Neutrophil (primary cell): ENCODE results near the gene RBM4.

Experiments used
- H3K27ac ChIP-seq: fragments of 200-600 bp; sonication (generic); 2 replicates; pipeline ENCODE4 v1.5.1; 2016; ENCODE audit warnings: mild to moderate bottlenecking, moderate library complexity
- H3K27me3 ChIP-seq: fragments of 200-600 bp; sonication (generic); 2 replicates; pipeline ENCODE4 v1.6.0; 2016; ENCODE audit warnings: mild to moderate bottlenecking
- H3K36me3 ChIP-seq: fragments of 200-600 bp; sonication (generic); 2 replicates; pipeline ENCODE4 v1.5.1; 2017
- H3K4me1 ChIP-seq, 2 experiments: fragments of 200-600 bp in 1 of 2; sonication (generic) in 1 of 2; 1 replicate in 1 of 2; 2 replicates in 1 of 2; pipeline versions ENCODE4 v1.5.1 to v1.6.1; 2013 to 2016; ENCODE audit warnings: low read depth in 1 of 2, low read length in 1 of 2, mild to moderate bottlenecking in 1 of 2, moderate library complexity in 1 of 2; ENCODE audit not compliant: control insufficient read depth in 1 of 2, insufficient read depth in 1 of 2
- H3K4me3 ChIP-seq, 2 experiments: fragments of 200-600 bp in 1 of 2; sonication (generic) in 1 of 2; 1 replicate in 1 of 2; 2 replicates in 1 of 2; pipeline ENCODE4 v1.5.1; 2013 to 2016; ENCODE audit warnings: low read depth in 1 of 2, low read length in 1 of 2, mild to moderate bottlenecking in 1 of 2, moderate library complexity in 1 of 2
- H3K9me3 ChIP-seq: fragments of 200-600 bp; sonication (generic); 2 replicates; pipeline ENCODE4 v1.5.1; 2016
- TF ChIP-seq, protein P1 (sequence below): fragments of 200-600 bp; sonication (generic); IDR thresholded peaks from 2 replicates; pipeline ENCODE4 v1.5.1; 2016; ENCODE audit warnings: antibody characterized with exemption

The RBM4 gene

DNA sequence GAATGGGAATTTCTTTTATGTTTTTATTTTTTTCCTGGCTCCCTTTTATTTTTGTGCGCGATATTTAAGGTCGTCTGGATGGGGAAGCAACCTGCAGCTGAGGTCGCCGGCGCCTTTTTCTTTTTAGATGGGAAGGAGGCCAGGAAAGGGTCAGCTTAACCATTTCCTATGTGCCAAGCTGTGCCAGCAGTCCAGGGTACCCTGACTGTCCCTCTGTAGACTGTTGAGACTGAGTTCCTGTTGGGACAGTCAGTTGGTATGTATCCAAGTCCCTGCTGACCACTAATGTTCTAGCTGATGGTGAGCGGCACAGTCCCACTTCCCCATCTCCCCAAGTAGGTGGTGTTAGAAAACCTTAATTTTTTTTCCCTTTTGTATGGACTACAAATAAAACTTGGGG, 11.6 kb upstream of the RBM4 start:
- no peaks in the 10 kb centered on the region for H3K9me3 ChIP-seq
- TF ChIP-seq, protein P1, sequence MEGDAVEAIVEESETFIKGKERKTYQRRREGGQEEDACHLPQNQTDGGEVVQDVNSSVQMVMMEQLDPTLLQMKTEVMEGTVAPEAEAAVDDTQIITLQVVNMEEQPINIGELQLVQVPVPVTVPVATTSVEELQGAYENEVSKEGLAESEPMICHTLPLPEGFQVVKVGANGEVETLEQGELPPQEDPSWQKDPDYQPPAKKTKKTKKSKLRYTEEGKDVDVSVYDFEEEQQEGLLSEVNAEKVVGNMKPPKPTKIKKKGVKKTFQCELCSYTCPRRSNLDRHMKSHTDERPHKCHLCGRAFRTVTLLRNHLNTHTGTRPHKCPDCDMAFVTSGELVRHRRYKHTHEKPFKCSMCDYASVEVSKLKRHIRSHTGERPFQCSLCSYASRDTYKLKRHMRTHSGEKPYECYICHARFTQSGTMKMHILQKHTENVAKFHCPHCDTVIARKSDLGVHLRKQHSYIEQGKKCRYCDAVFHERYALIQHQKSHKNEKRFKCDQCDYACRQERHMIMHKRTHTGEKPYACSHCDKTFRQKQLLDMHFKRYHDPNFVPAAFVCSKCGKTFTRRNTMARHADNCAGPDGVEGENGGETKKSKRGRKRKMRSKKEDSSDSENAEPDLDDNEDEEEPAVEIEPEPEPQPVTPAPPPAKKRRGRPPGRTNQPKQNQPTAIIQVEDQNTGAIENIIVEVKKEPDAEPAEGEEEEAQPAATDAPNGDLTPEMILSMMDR, result no peak
- H3K36me3 ChIP-seq, result peaks cover 66% of the 10 kb centered on the region
- no peaks in the 10 kb centered on the region for H3K4me1 ChIP-seq
- H3K4me3 ChIP-seq, result no peak overlapping the region
- H3K27me3 ChIP-seq, result no peaks in the 10 kb centered on the region
- H3K27ac ChIP-seq, result no peak overlapping the region

DNA sequence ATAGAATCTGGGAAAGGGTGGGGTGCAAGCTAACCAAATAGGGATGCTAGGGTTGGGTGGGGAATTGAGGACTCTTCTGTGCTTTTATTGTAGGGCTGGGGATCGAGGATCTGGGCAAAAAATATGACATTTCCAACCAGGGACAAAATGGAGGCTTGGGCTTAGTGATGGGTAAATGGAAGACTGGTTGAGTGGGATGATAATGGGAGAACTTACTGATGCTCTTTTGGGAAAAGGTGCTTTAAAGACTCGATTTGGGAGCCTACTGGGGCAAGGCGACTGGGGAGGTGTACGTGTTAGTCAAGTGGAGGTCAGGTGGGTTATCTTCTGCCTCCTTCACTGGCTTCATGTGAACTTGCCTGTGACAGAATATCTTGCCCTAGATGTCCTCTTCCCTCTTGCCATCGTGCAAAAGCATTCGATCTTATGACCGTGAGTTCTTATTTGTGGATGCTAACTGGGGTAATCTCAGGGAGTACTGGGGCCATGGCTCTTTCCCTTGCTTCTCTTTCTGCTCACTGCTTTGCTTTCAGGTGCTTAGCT, 10.4 kb upstream of the RBM4 start:
- TF ChIP-seq, protein P1, result no peak
- Histone ChIP-seq H3K27me3 (no peaks in the 10 kb centered on the region), H3K9me3 (no peaks in the 10 kb centered on the region), H3K36me3 (peaks cover 66% of the 10 kb centered on the region), H3K27ac (no peak overlapping the region), H3K4me1 (no peaks in the 10 kb centered on the region), H3K4me3 (no peak overlapping the region)

DNA sequence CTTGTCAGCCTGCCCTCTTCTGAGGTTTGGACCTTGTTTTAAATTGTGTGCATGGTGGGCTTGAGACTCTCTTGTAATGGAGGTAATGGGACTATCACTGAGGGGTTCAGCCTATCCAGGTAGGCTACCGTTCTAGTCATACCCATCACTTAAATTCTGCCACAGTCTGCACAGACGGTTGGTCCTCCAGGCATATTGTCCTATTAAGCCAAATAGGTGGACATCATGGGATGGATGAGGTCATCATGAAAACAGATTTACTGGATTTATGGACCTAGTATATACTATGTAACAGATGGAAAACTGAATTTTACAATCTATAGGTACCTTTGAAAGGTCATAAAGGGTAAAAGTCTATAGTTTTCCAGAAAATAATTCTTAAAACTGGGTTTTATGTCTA, 9.1 kb upstream of the RBM4 start:
- H3K9me3 ChIP-seq, result no peaks in the 10 kb centered on the region
- no peaks in the 10 kb centered on the region for H3K27me3 ChIP-seq
- peaks cover 56% of the 10 kb centered on the region for H3K36me3 ChIP-seq
- TF ChIP-seq, protein P1, result no peak
- H3K4me3 ChIP-seq, result no peak overlapping the region
- no peaks in the 10 kb centered on the region for H3K4me1 ChIP-seq
- no peak overlapping the region for H3K27ac ChIP-seq

DNA sequence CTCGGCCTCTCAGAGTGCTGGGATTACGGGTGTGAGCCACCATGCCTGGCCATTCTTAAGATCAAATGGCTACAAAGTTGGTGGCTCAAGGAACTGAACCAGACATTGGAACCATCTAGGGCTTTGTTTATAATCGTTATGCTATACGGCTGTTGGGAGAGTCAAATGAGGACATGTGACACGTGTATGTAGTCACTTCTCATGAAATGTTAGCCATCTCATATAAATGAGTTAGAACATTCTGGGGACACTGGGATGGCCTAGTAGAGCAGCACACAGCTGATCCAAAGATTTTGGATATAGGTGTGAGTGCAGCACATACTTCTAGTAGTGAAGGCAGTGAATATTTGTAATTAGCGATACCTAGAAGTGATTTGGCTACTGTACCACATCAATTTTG, 6.6 kb upstream of the RBM4 start:
- Histone ChIP-seq H3K27ac (no peak overlapping the region), H3K36me3 (peaks cover 31% of the 10 kb centered on the region)

DNA sequence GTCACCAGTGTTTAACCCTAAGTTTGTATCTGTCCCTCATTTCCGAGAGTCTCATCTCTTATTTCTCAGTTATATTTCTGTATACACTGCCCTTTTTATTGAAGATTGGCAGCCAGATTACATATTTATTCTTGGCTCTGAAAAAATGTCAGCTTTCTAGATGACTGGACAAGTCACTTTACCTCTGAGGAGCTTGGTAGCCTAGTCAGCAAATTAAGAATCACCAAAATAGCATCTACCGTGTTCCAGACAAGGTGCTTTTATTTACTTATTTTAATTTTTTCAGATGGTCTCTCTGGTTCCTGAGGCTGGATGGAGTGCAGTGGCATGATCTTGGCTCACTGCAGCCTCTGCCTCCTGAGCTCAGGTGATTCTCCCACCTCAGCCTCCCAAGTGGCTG, 5.6 kb upstream of the RBM4 start:
- TF ChIP-seq, protein P1, result no peak
- Histone ChIP-seq H3K9me3 (no peaks in the 10 kb centered on the region), H3K27me3 (no peaks in the 10 kb centered on the region), H3K4me3 (no peak overlapping the region), H3K36me3 (peaks cover 20% of the 10 kb centered on the region), H3K4me1 (peaks cover 7 to 8% of the 10 kb centered on the region in 2 experiments), H3K27ac (no peak overlapping the region)

More for the DNA sequence above, 6.6 kb upstream of the RBM4 start:
- Histone ChIP-seq H3K4me1 (no peaks in the 10 kb centered on the region), H3K27me3 (no peaks in the 10 kb centered on the region), H3K4me3 (no peak overlapping the region), H3K9me3 (no peaks in the 10 kb centered on the region)
- TF ChIP-seq, protein P1, result no peak

DNA sequence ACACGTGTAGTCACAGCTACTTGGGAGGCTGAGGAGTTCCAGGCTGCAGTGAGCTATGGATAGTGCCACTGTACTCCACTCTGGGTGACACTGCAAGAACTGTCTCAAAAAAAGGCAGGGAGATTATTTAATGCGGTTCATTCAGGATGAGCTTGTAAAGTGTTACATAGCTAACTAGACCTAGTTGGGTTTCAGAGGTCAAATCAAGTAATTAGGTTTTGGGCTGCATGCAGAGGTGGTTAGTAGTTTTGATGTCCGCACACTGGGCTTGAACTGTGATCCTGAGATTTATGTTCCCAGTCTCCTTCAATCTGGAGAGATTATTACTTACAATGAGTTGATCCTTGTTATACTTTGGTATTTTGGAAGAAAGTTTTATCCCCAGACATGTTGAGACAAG, 2.1 kb upstream of the RBM4 start:
- peaks cover 31 to 34% of the 10 kb centered on the region in 2 experiments for H3K4me1 ChIP-seq
- no peak overlapping the region for H3K4me3 ChIP-seq
- H3K27me3 ChIP-seq, result no peaks in the 10 kb centered on the region
- no peak overlapping the region for H3K27ac ChIP-seq
- peaks cover 15% of the 10 kb centered on the region for H3K36me3 ChIP-seq
- TF ChIP-seq, protein P1, result no peak
- H3K9me3 ChIP-seq, result no peaks in the 10 kb centered on the region
